GM18511 (cell line): ENCODE results near the gene COPS3.

ENCODE experiments used
- ATAC-seq: cut with Tn5 transposase; IDR thresholded peaks from one replicate; pipeline ENCODE4 v1.9.1; 2021; ENCODE audit warnings: mild to moderate bottlenecking, moderate library complexity; ENCODE audit not compliant: unreplicated experiment

COPS3 gene

DNA sequence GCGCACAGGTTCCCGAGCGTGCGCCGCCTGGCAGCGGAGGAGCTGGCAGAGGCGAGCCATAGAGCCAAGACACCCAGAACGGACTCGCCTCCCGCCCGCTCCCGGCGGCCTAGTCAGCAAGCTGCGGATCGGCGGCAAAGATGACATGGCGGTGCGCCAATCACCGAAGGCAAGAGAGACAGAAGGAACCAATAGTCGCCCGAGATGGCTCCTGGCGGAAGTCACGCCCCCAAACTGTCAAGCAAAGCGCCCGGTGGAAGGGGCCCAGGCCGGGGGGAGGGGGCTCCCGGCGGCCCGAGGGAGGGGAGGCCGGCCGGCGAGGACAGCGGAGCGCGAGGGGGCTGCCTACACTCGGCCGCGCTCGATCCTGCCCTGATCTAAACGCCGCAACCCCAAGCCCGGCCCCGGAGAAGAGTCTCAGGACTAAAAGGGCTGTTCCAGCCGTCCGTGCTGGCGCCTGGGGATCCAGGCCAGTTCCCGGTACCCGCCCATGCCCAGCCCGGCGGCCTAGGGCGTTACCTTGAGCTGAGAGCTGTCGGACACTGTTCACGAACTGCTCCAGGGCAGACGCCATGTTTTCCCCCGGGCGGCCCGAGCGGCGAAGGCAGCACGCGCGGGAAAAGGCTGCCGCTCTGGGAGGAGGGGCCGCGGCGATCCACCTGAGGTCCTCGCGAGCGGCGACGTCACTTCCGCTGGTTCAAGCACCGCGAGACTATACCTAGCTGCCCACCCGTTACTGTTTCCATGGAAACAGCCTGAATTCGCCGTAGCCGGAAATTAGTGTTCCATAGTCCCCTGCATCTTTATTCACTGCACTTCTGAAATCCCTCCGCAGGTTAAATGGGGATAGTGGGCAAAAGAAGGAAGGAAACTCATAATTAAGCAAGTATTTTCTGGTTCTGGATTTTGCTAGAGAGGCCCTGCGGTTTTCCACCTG lies at the start of gene COPS3:
TSS of gene COPS3 (minus strand) at position 634 of the 937 bp plus-strand sequence. CDS start at position 574, 60 bp downstream.
- ATAC-seq: peak; percentile 92

DNA sequence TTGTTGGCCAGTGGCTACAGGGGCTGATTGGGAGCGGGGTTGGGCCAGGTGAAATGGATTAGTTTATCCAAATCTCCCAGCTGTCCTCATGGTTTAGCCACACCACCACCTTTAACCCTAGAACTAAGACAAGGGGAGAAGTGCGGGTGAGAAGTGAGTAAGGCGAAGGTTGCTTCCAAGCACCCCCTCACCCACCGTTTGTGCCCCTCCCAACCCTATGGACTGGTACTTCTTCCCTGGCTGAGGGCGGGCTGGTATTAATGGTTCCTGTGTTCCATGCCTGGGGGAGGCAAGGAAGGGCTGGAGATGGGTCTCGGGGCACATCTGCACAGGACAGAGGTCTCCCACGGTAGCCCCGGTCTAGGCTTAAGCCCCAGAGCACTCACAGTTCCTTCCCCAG lies 47.2 kb upstream of the COPS3 start:
- ATAC-seq: no peak

DNA sequence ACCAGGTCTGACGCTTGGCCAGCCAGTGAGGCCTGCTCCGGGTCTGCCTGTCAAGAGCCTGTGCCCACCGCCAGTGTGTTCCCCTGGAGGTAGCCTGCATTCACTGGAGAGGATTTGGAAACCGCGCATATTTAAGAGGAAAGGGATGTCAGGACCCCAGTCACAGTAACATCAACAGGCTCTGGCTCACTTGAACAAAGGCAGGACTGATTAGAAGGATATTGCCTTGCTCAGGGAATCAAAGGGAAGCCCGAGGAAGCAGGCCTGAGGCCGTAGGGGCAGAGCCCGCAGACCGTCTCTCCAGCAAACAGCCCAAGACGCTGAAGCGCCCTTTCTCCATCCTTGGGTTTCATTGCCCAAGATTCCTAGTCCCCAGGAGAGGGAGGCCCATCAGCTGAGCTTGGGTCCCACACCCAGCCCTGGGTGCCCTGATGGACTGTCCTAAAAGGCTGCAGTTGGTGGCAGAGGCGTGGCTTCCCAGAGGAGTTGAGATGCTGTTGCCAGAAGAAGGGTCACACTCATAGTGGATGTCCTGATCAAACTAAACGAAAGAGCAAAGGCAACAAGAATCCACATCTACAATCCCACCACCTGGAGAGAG lies 45.3 kb upstream of the COPS3 start:
- no peak for ATAC-seq

DNA sequence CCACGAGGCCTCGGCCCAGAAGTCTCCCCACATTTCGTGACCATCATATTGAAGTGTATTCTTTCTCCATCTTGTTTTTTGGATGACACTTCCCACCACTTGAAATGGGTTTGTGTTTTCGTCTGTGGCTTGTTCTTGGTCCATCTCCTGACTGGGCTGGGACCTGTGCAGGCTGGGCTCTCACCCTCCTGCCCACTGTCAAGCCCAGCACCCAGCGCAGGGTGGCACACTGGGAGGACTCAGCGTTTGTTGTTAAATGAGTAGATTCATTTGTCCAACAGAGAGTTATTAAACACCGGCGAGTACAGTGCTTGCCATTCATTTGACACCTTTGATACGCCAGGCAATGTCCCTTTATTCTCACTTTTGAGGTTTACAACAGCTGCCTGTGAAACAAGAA lies 44.8 kb upstream of the COPS3 start:
- ATAC-seq: no peak

- no peak for ATAC-seq
These were observed 44.2 kb upstream of the COPS3 start for GRCh38 chr17:17325228-17325627.

DNA sequence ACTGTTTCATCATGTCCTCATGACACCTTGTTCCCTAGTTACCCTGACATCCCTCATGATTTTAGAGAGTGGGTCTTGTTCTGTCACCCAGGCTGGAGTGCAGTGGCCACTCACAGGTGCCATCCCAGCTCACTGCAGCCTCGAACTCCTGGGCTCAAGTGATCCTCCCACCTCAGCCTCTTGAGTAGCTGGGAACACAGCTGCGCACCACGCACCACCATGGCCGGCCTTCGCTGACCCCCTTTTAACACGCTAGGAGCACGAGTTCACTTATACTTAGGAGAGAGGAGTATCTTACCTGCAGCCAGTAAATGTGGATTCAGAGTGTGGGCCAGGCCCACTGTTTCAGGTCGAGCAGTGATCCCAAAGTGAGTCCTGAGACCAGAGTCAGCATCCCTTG lies 43.6 kb upstream of the COPS3 start:
- no peak for ATAC-seq

- no peak for ATAC-seq
These were observed 41.8 kb upstream of the COPS3 start for GRCh38 chr17:17322516-17323510.

GRCh38 chr17:17321356-17322025 lies 40.4 kb upstream of the COPS3 start:
- no peak for ATAC-seq

- ATAC-seq: no peak
These were observed 39.8 kb upstream of the COPS3 start for GRCh38 chr17:17320911-17321220.

DNA sequence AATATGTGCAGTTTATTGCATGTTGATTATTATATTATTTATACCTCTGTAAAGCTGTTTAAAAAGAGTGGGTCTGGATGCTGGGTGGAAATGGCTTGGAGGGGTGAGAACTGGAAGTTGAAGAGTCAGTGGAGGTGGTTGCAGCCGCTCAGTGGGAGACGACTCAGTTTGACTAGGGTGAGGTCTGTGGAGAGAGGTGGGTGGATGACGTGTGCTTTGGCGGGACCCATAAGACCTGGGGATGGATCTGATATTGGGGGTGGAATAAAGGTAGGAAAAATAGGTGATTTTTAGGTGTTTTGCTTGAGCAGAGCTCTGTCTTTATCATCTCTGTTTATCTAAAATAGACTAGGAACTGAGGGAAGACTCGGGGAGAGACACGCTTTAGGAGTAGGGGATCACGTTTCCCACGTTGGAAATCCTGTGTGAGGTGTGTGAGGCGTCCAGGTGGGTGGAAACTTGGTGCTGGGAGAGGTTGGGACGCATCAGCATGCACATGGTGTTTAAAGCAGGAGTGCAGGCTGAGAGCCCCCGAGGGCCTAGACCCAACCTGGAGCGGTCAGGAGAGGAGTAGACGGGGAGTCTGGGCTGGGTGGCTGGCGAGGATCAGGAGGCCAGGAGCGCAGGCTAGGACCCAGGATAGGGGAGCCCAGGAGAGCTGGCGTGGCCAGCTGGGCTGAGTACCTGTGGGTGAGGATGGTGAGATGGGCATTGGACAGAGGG lies 39.3 kb upstream of the COPS3 start:
- no peak for ATAC-seq

GRCh38 chr17:17315142-17315821 lies 34.2 kb upstream of the COPS3 start:
- no peak for ATAC-seq

DNA sequence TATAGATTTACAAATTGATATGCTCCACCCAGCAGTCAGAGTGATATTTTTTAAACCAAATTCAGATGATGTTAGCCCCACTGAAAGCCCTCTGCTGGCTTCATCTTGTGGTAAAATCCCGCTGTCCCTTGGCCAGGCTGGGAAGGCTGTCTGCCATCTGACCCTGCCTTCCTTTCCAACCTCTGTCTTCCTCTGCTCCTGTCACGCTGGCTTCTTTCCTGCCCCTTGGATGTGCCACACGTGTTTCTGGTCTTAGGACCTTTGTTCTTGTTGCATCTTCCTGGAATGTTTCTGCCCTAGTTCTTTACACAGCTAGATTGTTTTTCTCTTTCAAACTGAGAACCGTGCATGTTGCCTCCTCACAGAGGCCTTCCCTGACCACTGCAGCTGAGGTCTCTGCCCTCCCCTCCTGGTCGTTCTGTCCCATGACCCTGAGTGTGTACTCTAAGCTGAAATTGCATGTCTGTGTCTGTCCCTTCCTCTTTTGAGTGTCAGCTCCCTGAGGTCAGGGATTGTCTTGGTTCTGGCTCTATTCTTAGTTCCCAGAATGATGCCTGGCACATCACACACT lies 33.5 kb upstream of the COPS3 start:
- ATAC-seq: no peak

DNA sequence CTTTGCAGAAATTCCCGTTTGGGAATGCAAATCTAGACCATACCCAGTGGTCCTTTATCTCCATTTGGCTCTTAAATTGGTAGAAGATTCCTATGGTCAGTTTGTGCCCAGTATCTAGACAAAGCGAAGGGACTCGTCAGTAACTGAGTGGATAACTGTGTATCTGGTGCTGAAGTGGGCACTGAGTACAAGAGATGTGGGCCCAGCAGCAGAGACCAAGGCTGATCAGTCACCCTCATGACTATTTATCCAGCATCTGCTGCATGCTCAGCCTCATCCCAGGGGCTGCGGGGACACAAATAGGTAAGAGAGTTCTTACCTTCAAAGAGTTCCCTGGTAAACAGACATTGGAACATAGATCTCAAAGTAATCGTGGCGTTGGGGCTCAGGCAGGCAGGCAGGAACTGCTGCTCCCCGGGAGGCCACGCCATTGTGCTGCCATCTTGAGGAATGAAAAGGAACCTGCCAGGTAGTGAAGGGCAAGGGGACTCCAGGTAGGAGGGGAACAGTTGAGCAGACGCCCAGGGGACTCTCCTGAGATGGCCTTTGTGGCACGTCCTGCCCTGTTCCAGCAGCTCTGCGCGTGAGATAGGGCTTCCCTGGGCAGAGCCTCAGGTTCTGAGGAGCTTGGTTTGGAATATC lies 32.4 kb upstream of the COPS3 start:
- no peak for ATAC-seq

- ATAC-seq: no peak
These were observed 28.3 kb upstream of the COPS3 start for GRCh38 chr17:17309356-17309755.

DNA sequence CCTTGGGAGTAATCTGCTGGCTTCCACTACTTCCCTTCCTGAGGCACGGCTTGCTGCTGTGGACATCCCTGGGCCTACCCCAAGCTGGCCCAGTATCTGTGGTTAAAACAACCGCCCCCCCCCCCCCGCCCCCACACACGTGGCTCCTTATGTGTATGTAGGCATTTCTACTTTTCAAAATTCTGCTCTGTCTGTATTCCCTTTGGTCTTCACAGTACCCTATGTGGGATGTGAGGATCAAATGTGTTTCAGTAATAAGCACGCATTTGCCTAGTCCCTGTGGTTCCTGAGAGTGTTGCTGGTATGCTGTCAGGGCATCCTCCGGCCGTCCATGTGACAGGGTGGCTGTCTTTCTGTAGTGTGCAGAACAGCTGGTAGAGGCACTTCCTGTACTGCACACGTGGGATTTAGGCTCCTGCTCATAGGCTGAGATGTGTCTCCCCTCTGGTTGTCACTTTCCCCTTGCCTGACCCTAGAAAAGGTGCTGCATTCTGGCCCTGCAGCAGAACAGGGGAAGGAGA lies 24.3 kb upstream of the COPS3 start:
- ATAC-seq: peak; percentile 69

- ATAC-seq: no peak
These were observed 23.5 kb upstream of the COPS3 start for GRCh38 chr17:17304521-17304985.

- no peak for ATAC-seq
These were observed 22.9 kb upstream of the COPS3 start for GRCh38 chr17:17303847-17304490.
